Astrocyte (in vitro differentiated cells and primary cell): ENCODE results near the gene SART3.

Source experiments
- EZH2 ChIP-seq: IDR thresholded peaks from 2 replicates; pipeline ENCODE4 v1.6.1; 2012; ENCODE audit warnings: mild to moderate bottlenecking, low read length, inconsistent platforms; ENCODE audit not compliant: insufficient read depth
- TF ChIP-seq, protein P1 (sequence below): IDR thresholded peaks from 2 replicates; pipeline ENCODE4 v1.5.1; 2011; ENCODE audit warnings: low read depth, mild to moderate bottlenecking, inconsistent platforms, low read length, moderate library complexity; ENCODE audit not compliant: insufficient read depth

DNA sequence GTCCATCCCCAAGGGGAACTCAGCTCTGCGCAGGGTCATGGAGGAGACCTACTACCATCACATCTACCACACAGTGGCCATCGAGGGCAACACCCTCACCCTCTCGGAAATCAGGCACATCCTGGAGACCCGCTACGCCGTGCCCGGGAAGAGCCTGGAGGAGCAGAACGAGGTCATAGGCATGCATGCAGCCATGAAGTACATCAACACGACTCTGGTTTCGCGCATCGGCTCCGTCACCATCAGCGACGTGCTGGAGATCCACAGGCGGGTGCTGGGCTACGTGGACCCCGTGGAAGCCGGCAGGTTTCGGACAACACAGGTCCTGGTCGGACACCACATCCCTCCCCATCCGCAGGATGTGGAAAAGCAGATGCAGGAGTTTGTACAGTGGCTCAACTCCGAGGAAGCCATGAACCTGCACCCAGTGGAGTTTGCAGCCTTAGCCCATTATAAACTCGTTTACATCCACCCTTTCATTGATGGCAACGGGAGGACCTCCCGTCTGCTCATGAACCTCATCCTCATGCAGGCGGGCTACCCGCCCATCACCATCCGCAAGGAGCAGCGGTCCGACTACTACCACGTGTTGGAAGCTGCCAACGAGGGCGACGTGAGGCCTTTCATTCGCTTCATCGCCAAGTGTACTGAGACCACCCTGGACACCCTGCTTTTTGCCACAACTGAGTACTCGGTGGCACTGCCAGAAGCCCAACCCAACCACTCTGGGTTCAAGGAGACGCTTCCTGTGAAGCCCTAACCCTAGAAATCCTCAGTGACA, 42.1 kb downstream of the SART3 start:
- TF ChIP-seq, protein P1, sequence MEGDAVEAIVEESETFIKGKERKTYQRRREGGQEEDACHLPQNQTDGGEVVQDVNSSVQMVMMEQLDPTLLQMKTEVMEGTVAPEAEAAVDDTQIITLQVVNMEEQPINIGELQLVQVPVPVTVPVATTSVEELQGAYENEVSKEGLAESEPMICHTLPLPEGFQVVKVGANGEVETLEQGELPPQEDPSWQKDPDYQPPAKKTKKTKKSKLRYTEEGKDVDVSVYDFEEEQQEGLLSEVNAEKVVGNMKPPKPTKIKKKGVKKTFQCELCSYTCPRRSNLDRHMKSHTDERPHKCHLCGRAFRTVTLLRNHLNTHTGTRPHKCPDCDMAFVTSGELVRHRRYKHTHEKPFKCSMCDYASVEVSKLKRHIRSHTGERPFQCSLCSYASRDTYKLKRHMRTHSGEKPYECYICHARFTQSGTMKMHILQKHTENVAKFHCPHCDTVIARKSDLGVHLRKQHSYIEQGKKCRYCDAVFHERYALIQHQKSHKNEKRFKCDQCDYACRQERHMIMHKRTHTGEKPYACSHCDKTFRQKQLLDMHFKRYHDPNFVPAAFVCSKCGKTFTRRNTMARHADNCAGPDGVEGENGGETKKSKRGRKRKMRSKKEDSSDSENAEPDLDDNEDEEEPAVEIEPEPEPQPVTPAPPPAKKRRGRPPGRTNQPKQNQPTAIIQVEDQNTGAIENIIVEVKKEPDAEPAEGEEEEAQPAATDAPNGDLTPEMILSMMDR = no peak
- no peak for TF ChIP-seq EZH2
